GM18502 (cell line): ENCODE measurements around the gene GALNT10.
A peak's percentile ranks its signal among the peaks of the same experiment; 100 is the strongest.

Experiments used
- ATAC-seq: cut with Tn5 transposase; IDR thresholded peaks from one replicate; pipeline ENCODE4 v1.9.1; 2021; ENCODE audit warnings: mild to moderate bottlenecking; ENCODE audit not compliant: unreplicated experiment, poor library complexity

Gene GALNT10

DNA sequence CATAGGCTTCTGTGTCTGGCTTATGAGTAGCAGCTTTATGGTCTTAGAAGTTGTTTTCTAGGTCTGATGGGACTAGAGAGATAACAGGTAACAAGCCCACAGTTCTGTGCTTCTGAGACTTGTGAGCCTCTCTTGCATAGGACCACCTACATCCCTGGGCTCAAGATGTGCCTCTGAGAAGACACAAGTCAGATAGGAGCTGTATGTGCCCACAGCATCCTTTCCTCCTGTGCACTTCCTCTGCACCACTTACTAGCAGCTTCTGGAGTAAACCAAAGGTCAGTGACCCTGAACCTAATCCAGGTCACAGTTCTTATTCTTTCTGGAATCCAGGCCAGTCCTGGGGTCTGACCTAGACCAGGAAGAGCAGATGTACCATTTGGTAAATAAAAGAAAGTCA lies 40.0 kb downstream of the GALNT10 start:
- no peak for ATAC-seq

DNA sequence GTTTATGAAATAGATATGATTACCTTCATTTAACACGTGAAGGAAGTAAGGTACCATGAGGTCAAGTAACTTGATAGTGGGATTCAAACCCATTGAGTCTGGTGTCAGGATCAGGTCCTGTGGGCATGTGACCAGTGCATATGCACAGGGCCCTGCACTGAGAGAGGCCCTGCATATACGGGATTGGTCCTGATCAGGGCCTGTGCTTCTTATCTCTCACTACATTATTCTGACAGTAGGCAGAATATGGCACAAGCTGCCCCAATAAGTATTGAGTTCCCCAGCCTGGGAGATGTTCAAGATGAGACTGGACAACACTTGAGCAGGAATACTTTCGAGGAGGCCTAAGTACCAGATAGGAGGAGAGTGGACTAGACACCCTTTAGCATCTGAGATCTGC lies 44.0 kb downstream of the GALNT10 start:
- ATAC-seq = no peak

DNA sequence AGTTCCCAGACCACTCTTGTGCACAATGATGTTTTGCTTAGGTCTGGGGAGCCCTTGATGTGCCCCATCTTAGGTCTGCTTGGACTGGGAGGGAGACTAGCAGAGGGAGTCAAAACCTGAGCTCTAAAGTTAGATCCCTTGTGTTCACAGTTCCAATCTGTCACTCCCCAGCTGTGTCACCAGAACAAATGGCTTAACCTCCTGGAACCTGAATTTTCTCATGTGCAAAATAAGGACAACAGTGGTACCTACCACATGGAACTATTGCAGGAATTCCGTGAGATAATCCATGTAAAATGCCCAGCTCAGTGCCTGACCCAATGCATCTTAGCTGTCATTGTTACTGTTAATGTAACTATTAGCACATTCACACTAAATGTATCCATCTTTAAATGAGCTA lies 45.5 kb downstream of the GALNT10 start:
- ATAC-seq = no peak

DNA sequence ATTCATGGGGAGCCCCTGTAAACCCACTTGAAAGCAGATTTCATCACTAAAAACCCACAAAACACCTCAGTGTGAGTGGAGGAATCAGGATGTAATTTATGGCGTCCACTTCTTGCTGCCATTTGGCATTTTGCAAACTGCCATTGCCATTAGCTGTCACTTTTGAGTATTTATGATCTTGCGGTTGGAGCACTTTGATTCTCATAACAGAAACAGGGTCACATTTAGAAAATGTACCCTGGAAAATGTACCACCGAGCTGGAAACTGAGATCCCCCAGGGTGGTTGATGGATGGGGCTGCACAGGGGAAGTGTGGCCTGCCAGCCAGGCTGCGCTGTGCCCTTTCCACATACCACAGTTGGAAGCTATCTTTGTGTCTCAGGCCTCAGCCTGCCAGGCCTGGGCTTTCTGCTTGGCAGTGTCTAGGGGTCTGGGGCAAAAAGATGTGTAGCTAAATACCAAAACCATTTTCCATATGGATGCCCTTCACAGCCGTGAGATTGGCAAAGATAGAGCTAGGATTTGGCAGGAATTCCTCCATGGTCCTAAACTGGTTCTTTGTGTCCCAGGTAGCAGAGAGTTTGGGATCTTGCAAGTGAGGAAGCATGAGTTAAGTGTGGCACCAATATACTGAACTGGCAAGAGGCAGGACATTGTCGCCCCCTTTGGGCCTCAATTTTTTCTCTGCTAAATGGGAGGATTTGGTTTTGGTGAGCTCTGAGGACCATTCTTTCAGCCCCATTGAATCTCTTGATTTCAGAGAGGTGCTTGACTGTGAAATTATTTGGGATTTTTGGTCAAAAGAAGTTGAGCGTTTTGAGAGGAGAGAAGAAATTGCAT lies 46.2 kb downstream of the GALNT10 start:
- no peak for ATAC-seq

DNA sequence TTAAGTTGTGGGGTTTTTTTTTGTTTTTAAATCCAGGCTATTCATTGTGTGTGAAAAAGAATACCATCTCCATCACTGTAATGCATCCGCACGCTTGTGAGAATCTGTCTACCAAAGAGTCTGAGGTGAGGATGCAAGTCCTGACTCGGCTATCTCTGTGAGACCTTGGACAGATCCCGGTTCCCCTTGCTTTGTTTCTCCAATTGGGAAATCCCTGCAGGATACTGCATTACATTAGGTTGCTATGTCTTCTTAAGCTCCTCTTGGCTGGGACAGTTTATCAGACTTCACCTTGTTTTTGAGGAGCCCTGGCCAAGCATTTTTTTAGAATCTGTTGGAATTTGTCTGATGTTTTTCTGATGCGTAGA lies 46.8 kb downstream of the GALNT10 start:
- no peak for ATAC-seq

DNA sequence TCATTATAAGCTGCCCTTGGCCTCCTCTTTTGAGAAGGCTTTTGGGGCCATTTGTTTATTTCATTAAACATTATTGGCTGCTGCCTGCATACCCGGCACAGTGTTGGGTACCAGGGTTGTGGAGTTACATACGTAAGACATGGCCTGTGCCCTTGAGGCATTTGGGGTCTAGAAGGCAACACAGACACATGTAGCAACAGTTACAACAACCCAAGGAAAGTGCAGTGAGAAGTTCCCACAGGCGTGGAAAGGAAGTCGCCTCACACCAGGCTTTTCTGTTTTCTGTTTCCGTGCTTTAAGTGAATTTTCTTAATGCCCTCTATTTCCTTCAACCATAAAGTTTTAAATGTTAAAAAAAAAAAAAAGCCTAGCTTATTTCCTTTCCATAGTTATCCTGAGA lies 47.4 kb downstream of the GALNT10 start:
- ATAC-seq = no peak

DNA sequence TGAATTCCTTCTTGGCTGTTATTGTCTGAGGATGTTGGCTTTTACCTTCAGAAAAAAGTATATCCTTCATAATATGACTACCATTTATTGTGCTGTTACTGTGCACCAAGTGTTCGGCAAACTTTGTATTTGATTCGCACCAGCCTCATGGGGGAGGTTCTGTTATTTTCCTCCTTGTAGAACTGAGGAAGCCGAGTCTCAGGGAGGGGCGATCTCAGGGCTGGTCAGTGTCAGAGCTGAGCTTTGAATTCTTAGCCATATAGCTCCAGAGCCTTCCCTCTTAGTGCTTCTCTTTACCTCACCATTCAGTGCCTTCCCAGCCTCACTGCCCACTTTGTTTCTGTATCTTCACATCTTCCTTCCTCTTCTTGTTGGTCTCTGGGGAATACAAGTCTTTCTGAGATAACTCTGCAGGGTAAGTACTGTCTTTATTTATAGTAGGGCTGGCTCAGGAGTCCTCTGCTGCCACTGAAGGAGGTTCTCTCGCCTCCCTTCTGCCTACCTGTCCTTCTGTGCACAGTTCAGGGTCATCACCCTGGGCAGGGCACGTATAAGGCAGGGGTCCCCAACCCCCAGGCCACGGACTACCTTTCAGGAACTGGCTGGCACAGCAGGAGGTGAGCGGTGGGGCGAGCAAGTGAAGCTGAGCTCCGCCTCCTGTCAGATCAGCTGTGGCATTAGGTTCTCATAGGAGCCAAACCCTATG lies 48.4 kb downstream of the GALNT10 start:
- ATAC-seq = peak; percentile 64

DNA sequence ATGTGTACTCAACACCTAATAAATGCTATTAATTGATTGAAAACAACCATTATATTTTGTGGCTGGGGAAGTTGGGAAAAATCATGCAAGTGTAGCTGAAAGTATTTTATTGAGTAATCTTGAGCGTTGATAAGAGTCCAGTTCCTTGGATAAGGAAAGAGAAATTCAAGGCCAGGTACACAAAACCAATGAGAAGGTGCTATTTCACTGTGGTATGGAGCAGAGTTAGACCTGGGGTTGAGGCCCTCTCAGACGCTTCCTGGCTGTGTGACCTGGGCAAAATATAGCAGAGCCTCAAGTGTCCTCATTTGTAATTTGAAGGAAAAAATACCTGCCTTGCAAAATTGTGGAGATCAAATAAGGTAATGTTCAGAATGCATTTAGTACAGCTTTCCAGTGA lies 50.1 kb downstream of the GALNT10 start:
- no peak for ATAC-seq

DNA sequence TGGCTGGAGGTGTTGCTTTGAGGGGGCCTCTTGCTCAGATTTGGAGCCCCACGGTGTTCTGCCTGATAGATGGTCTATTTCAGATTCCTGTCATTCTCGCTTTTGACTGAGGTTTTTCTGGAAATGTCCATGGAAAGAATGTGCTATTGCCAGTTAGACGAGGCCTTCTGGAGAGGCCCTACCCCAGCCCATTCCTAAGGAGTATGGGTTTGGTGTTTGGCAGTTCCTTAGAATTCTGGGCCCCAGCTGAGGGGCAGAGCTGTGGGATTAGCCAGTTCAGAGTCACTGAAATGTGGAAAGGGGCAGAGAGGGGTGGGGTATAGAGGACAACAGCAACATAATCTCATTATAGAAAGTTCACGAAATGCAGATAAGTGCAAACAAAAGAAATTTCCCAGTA lies 50.5 kb downstream of the GALNT10 start:
- ATAC-seq = no peak

DNA sequence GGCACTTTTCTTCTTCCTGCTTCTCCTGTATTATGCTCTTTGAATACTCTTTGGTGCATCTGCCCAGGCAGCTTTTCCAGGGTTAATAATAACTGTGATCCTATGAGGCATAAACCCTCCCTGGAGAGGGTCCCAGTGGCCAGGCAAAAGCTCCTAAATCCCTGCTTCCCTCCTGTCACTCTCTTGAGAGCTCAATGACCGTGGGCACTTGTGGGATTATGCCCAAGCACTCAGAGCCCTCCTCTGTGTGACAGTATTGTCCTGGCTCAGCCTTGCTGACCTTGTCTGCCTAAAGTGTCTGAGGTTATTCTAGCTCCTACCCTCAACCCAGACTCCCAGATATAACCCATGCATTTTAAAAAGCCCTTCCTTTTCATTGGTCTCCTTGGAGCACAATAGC lies 51.9 kb downstream of the GALNT10 start:
- ATAC-seq = no peak

DNA sequence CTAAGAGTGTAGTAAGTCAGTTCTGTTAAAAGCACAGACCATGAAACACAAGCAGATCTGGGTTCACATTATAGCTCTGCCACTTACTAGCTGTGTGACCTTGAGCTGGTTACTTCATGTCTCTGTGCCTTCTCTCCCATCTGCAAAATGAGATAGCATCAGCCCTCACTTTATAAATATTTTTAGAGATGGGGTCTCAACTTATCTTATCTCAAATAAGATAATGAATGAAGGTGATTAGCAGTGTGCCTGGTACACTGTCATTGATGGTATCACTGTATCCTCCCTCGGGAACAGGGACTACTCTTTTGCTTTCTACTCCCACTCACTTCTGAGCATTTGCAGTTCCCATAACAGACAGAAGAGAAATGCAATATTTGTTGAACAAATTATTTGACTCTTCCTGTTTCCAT lies 52.4 kb downstream of the GALNT10 start:
- peak; percentile 66 for ATAC-seq

DNA sequence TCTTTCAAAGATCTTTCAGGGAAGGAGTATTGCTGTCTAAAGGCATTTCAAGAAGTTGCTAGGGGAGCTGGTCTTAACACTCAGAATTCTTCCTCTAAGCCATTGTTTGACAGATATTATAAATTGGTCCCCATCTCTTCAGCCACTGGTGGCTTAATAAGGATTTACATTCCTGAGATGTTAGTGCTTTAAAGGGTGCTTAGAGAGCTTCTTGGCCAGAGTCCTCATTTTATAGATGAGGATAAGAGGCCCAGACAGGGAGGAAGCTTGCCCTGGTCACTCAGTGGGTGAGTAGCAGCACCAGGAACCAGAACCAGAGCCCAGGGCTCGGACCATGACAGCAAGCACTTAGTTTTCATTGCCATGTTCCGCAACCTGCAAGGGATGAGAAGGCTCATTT lies 53.2 kb downstream of the GALNT10 start:
- no peak for ATAC-seq

DNA sequence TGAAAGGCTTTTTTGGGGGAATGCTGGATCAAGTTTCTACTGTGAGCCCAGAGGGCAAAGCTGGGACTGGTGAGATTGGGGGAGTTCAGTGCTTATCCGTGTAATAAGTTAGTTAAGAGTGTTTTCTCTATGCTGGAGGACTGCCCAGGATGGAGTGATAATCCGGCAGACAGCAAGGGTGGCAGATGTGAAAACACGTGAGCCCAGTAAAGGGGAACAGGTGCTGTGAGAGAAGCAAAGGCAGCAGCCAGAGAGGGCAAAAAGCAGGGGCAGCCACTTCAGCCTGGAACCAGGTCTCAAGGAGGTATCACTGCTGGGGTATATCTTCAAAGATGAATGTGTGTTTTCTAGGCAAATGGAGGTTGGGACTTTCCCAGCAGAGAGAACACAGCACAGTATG lies 53.9 kb downstream of the GALNT10 start:
- no peak for ATAC-seq

DNA sequence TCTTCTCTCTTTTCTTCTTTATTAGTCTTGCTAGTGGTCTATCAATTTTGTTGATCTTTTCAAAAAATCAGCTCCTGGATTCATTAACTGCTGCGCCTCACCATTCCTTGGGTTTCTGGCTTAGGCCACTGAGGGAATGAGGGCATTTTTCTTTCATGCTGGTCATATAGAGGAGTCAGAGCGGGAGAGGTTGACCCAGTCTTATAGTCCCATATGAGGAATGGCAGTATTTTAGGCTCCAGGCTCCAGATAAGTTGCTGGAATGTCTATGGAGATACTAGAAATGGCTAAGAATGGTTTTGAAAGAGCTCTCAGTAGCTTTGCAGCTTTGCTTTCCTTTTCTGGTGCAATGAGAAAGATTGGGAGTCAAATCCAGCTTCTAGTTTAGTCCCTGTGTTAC lies 58.2 kb downstream of the GALNT10 start:
- ATAC-seq = no peak

DNA sequence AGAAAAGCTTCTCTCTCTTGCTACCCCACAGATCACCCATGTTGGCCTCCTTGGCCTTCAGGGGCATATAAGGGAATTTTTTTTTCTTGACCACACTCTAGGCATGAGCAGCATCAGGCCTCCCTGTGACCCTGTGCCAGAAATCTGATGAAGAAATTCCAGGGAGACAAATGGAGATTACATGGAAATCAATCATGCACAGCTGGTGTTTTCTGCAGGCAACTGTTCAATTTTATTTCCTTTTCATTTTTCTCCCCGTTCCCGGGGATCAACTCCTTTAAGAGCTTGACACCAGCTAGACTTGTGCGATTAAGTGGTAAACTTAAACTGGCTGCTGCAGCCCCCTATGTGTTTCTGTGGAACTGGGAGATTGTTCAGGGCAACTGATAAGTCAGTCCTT lies 59.3 kb downstream of the GALNT10 start:
- ATAC-seq = no peak

DNA sequence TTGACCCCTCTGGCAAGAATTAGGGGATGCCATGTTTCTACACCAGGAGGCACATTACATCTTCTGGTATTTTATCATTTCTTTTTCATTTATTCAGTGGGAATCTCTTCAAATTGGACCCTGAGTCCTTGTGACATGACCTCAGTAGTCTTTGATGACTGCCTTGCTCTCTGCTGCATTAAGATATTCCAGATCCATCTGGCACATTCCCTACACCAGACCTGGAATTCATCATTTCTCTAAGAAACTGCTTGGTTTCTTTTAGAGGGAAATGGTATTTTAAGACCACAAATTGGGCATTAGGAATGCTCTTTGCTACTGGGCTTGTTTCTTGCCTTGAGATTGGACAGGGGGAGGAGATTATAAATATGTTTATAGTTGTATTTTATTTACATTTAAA lies 61.0 kb downstream of the GALNT10 start:
- ATAC-seq = no peak

DNA sequence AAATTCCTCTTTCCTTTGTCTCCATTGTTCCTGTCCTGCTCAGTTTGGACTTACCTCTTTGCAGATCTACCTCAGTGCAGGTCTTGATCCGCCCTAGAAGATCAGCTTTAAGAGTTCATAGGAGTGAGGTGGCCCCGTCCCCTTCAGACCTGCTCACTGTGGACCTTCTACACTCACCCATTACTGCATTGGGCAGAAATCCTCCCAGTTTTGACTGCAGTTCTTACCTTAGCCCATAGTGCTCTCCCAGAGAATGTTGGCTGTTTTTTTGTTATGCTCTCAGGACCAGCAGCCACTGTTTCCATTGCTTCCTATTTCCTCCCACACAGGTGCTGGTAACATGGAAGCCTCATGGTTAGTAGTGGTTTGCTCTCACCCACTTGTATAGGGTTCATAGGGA lies 63.3 kb downstream of the GALNT10 start:
- ATAC-seq = no peak

DNA sequence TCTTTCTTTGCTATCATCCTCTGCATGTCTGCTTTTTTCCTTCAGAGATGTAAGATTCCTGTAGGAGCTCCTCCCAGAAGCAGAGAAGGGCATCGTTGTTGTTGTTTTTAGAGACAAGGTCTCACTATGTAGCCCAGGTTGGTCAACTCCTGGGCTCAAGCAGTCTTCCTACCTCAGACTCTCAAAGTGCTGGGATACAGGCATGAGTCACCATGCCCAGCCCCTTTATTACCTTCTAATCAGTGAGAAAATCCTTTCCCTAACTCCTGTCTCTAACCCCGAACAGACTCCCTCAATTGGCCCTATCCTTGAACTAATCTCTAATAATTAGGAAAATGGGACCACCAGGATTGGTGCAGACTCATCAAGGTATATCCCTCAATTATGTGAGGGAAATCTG lies 64.4 kb downstream of the GALNT10 start:
- ATAC-seq = no peak

DNA sequence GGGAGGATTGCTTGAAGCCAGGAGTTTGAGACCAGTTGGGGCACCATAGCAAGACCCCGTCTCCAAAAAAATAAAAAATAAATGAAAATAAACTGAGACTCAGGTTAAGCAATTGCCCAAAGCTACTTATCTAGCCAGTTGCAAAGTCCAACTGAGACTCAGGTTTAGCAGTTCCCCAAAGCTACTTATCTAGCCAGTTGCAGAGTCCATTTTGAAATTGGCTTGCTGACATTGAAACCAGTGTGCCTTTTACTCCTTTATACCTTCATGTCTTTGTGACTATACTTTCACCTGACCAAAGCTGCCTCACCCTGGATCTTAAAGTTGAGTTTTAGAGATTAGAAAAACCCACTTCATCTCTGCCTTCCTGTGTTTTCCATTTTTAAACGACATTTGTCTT lies 66.5 kb downstream of the GALNT10 start:
- ATAC-seq = no peak

DNA sequence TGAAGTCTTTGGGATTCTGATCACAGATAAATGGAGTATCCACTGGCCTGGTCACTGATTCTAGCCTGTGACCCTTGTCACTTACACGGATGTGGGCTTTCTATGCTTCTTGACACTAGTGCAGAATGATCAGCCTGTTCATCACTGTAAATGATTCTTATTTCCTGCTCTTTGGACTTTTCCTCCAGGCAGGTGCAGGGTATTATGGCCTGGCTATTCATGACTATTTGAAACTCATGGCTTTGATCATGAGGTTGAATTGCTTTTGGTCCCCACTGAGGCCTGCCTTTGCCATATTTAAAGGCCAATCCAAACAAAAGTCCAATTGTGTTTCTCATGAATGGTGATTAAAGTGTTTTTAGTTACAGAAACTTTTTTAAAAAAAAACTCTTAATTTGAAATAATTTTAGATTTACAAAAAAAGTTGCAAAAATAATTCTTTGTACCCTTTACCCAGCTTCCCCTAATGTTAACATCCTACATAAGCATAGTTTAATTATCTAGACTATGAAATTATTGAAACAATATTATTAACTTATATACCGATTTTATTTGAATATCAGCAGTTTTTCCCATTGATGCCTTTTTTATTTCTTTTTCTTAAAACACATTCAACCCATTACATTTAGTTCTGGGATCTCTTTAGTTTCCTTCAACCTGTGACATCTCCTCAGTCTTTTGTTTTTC lies 68.1 kb downstream of the GALNT10 start:
- ATAC-seq = no peak

DNA sequence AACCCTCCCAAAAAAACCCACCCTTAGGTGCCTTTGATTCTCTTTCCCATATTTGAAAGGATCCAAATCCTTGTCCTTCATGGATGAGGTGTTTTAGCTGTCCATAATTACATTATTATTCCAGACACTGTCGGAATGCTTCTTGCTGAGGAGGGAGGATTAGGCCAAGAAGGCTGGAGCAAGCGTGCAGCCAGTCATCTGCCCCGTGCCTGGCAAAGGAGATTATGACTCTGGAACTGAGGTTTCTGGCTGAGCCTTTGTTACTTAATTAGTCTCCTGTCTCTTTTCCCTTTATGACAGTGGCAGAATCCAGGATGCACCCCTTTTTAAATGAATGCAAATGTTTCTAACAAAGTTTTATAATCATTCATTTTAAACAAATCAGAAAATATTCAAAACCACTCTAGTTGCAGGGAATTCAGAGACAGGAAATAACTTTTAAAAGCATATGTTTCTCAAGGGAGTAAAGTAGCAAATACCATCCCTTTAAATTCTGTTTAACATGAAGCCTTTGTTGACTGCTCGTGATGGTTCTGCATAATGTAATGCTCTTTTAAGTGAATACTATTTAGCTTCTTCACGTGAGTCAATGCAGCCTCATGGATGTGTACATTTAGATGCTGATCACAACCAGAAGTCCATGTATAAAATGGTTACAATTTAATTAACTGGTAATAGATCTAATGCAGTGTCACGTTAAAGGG lies 69.8 kb downstream of the GALNT10 start:
- no peak for ATAC-seq
